ENCODE data around the gene SPATS2L.
A peak's percentile ranks its signal among the peaks of the same experiment; 100 is the strongest.

Gene SPATS2L, protein sequence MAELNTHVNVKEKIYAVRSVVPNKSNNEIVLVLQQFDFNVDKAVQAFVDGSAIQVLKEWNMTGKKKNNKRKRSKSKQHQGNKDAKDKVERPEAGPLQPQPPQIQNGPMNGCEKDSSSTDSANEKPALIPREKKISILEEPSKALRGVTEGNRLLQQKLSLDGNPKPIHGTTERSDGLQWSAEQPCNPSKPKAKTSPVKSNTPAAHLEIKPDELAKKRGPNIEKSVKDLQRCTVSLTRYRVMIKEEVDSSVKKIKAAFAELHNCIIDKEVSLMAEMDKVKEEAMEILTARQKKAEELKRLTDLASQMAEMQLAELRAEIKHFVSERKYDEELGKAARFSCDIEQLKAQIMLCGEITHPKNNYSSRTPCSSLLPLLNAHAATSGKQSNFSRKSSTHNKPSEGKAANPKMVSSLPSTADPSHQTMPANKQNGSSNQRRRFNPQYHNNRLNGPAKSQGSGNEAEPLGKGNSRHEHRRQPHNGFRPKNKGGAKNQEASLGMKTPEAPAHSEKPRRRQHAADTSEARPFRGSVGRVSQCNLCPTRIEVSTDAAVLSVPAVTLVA

DNA sequence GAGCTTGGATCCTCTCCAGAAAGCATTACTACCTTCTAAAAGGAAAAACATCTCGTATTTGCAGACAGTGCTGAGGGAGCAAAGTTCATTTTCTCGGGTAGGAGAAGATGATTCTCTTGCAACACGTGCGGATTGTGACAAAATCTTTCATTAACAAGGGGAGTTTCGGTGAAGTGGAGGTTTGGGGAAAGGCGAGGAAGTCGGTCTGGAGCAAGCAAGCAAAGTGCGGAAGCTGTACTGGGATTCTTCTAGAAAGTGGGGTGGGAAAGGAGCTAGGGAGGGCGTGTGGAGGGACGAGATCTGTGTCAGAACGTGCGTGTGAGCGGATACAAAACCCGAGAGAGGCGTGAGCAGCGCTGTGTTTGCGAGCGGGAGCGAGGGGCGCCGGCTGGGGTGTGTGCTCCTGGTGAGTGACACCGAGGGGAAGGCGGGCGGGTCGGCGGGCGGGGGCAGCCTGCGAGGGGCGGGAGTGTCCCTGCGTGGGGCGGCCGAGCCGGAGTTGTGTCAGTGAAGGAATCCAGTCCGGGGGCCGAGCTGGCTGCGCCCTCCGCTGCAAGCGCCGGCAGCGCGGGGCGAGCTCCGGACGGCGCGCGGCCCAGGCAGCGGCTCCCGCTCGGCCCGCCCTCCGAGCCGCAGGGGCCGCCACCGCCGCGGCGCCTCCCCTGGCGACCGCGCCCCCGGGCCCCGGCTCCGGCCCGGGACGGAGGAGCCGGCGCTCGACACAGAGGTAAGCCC lies at the start of gene SPATS2L:
Gene SPATS2L (plus strand): TSS at position 498 of the 735 bp plus-strand sequence. CDS start 82,552 bp downstream, outside the sequence.
- DNase-seq, result peak; percentile 33

DNA sequence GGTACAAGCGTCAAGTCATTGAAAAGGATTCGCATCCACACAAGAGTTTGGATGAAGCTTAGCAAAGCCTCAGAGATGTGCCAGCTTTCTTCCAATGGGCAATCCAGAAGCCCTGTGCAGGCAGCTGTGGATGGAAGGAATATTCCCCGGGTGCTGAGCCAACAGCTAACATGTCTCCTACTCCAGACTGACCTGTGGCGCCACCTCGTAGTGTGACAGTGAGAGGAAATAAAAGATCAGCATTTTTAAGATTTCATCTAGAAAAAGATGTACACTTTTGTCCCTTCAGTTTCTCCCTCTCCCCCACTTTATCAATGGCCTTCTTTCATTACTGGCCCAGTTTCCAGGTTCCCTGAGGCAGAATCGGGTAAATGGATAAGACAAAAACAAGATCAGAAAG lies 48.9 kb upstream of the SPATS2L start:
- no peak for DNase-seq

DNA sequence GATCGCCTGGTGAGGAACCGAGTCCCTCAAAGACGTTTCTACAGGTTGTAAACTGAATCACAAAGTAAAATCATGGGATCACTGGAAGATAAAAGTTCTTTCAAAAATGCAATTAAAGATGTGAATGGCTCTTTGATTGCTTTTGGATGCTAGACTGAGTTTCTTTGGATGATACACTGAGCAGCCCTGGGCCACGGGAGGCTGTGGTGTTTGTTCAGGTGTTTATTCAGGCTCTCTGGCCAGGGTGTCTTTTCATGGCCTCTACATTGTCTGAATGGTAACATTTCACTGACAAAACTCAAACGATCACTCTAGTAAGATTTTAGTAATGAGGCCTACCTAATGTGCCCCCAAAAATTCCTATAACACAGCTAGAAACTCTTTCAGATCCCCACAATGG lies 48.4 kb upstream of the SPATS2L start:
- DNase-seq, result no peak

DNA sequence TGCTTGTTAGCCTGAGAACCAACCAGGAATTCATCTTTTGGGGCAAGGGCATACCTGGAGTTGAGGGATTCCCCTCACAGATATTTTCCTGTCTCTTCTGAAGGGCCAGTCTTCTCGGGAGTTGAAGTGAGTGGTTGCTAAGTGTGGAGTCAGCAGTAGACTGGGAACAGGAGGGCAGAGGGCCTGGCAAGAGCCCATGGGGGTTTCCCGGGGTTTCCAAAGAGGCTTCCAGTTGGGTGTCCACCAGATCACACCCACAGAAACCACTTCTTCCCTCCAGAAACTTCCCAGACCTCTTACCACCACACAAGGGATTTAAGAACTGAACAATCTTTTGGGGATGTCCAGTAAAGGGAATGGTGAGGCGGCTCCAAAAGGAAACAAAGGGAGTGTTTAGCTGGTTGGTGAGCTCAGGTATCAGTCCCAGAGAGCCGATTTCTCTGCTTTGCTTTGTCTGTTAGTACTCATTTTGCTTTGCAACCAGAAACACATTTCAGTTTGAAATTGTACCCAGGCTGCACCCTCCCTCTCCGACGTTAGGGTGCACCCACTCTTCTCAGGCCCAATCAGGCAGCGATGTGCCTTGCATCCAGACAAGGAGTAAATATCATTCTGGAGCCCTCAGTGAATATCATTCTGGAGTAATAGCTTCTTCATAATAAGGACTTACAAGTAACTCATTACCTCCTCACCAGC lies 47.5 kb upstream of the SPATS2L start:
- no peak for DNase-seq

DNA sequence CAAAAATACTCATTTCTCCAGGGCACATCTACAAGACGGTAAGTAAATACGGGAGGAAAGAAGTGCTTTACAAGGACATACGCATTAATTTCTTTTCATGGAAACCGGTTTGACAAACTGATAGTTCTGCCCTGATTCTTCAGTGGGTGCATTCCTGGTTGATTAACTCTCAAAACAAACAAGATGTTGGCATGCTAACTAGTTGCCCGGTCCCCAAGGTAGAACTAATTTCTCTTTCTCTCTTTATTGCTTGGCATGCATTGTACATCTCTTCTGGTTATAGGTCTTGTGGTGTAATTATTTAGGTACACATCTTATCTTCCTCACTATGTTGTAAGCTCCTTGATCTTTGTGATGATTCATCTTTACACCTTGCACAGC lies 46.9 kb upstream of the SPATS2L start:
- DNase-seq, result peak; percentile 52

DNA sequence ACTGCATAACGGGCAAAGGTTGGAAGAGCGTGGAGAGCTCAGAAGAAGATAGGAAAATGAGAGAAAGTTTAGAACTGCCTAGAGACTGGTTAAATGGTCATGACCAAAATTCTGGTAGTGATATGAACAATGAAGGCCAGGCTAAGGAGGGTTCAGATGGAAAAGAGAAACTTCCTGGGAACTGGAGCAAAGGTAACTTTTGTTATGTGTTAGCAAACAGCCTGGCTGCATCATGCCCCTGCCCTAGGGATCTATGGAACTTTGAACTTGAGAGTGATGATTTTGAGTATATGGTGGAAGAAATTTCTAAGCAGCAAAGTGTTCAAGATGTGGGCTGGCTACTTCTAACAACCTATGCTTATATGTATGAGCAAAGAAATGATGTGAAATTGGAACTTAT lies 44.4 kb upstream of the SPATS2L start:
- no peak for DNase-seq

DNA sequence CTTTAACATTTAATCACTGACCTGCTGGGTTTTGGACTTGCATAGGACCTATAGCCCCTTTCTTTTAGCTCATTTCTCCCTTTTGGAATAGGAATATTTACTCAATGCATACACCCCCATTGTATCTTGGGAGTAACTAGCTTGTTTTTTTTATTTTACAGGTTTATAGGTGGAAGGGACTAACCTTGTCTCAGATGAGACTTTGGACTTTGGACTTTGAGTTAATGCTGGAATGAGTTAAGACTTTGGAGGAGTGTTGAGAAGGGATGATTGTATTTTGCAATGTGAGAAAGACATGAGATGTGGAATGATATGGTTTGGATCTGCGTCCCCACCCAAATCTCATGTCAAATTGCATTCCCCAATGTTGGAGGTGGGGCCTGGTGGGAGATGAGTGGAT lies 43.2 kb upstream of the SPATS2L start:
- no peak for DNase-seq

DNA sequence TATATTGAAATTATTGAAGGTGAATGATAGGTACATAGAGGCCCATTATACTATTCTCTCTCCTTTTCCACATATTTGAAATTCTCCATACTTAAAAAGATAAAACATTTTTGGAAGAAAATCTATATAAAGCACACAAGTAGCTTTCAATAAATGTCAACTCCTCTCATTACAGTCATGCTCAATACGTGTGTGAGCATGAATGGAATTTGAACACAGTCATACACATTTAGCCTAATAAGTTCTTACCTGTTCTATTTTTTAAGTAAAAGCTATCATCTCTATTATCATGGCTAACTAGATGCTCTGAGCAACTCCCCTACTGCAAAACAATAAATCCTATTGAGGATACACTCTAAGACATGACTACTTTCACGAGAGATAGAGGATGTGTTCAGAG lies 41.9 kb upstream of the SPATS2L start:
- no peak for DNase-seq

DNA sequence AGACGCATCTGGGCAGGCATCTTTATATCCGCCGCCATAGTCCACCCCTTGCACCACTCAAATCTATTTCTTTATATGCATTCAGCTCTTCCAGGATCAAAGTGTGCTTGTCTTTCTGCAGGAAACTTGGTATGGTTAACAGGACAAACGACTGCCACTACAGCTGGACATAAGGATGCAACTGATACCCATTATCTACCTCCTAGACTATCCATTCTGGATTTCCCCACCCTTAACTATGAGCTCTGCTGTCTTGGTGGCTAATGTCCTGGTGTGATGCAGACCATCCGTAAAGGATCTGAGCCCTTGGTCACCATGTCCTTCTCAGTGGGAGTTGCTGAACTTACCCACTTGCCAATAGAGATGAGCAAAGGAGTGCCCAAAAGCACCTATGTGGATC lies 40.1 kb upstream of the SPATS2L start:
- no peak for DNase-seq

DNA sequence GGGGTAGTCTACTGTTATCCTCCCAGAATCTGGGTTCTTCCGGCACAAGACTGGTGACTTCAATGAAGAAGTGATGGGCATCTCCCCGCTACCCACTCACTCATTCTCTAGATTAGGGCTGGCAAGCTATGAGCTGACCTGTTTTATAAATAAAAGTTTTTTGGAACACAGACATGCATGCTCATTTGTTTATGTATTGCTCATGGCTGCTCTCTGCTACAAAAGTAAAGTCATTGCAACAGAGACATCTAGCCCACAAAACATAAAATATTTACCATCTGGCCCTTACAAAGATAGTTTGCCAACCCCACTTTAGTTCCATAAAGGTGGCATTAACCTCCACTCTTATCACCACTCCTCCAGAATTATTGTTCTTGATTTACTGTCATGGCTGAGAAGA lies 39.1 kb upstream of the SPATS2L start:
- no peak for DNase-seq

DNA sequence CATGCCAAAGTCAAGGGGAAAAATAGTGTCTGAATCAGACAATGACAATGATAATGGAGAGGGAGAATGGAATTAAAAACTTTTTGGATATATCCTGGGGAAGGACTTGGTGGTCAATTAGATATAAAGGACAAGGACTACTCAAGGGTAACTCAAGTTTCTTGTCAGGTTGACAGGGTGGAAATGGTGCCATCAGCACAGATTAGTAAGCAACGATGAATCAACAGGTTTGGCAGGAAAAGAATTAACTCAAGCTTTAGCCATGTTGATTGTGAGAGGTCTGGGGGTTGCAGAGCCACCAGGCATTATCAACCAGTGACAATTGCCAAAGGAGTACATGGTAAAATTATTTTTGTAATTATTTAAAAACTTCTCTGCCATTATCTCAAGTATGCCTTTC lies 35.8 kb upstream of the SPATS2L start:
- no peak for DNase-seq

DNA sequence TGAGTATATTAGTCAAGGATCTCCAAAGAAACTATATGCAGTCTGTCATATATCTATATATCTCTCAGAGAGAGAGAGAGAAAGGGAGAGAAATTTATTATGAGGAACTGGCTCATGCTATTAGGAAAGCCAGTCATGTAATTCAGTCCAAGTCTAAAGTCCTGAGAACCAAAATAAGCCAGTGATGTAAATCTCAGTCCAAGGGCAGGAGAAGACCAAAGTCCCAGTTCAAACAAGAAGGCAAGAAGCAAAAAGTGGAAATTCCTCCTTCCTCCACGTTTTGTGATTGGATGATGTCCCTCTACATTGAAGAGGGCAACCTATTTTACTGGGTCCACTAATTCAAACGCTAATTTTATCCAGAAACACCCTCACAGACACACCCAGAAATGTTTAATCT lies 34.2 kb upstream of the SPATS2L start:
- no peak for DNase-seq

DNA sequence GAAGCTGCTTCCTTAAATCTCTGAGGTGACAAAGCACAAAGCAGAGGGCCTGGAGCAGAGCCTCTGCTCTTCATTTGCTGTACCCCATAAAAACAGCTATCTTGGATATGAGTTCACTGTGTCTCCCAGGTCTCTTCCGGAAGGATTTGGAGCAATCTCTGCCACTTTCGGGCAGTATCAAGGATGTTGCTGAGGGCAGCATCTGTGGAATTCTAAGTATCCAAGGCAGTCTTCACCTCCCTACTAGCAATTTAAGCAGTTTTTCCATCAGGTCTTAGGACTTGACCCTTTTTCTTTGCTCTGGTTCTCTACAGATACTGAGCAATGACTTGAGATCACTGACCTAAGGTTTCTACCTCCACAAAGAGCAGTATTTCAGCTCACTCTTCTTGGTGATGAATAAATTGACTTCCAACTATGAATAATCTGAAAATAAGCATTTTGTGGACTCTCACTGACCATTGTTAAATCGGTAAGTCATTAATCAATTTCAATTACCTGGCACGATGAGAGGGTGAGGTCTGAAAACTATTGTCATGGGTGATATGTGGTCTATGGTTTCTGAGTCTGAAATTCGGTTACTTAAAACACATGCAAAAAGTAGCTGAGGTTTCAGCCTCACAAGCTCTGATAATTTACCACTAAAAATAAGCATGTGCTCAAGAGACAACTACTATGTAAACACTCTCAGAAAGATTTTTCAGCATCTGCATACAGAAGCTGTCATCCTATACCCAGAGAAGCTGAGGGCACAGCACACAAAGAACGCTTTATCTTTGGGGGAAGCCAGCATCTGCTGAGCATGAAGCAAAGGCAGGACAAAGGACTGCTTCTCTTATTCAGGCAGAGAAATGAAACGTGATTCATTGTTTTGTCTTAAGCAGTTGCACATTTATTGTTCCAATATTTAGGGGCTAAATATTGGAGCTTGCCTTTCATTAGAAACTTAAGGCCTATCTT lies 32.1 kb upstream of the SPATS2L start:
- no peak for DNase-seq

DNA sequence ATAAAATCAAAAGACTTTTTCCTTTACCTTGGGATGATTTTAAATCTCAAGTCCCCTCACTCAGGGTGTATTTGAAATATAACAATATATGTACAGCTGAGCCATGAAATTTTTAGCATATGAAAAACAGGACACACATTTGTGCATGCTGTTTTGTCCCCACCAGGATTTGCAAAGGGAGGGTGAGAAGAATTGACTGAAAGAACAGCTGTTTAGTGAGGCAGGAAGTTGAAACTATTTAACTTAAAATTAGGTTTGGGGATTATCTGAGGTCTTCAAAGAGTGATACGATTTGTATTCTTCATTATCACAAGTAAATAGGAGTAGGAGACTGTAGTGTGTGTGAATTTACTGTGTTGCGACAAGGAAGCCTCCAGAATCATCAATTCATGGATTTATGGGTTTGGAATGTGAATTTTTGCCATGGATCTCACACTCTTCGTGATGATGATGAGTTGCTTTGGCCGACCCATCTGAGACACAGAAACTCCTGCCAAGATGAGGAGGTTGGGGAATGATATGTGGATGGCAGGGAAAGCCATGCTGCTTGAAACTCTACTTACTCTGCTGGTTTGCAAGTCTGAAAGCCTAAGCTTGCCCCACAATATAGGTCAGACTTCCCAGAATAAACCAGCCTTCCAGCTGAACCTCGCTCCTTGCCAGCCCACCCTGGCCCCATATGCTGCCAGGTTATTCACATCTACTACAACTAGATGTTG lies 31.0 kb upstream of the SPATS2L start:
- DNase-seq, result no peak

DNA sequence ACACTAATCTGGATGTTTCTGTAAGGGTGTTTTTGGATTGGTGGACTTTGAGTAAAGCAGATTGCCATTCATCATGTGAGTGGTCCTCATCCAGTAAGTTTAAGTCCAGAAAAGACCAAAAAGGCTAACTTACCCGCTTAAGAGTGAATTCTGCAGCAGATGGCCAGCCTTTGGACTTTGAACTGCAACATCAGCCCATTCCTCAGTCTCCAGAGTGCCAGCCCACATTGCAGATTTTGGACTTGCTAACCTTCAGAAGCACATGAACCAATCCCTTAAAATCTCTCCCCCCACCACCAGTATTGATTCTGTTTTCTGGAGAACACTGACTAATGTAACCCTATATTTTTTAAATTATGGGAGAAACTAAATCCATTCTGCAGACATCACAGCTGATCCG lies 30.0 kb upstream of the SPATS2L start:
- DNase-seq, result no peak

DNA sequence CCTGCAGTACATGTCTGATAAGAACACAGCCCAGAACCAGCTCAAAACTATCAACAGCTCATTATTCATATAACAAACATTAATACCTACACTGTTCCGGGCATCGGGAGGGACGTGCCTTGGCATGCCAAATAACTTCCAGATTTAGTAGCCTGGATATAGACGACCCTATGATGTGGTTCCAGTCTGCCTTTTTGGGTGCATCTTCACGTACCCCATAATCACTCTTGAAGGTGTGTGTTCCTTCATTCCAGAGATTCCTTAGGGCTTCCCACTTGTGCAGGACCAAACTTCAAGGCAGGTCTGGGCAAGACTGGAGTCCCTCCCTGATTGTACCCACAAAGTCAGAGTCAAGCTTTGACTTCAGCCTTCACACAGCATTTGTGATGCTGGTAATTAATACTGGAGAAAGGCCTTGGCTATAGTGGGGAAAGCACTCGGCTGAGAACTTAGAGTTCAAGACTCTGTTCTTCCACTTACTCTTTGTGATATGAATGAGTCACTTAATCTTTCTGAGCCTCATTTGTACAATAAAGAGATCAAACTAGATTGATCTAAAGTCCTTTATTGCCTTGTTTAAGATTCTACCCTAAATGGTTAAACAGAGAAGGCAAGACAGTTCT lies 27.7 kb upstream of the SPATS2L start:
- no peak for DNase-seq

DNA sequence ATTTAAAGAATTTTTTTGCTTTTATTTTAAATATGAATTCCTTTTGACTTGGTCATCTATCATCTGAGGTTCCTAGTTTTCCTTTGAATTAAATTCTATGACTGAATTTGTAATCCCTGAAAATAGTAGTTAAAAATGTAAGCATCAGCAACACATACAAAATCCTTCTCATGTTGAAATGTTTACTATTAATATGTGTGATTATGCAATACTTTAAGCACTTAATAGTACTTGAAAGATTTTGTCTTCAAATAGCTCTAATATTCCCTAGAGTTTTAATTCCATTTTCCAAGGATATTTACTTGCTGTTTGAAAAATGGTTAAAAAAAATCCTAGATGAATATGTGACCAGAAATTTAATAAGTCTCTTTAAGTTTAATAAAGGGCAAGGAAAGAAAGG lies 26.6 kb upstream of the SPATS2L start:
- DNase-seq, result no peak

DNA sequence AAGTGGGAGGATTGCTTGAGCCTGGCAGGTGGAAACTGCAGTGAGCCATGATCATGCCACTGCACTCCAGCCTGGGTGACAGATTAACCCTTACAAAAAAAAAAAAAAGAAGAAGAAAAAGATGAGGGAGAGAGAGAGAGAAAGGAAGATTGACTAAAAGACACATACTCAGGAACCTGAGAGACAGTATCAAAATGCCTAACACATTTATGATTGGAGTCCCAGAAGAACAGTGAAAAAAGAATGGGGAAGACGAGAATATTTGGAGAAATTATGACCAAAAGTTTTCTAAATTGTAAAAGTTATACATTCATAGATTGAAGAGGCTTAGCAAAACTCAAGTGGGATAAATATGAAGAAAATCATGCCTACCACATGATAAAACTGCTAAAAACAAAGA lies 19.9 kb upstream of the SPATS2L start:
- DNase-seq, result no peak

DNA sequence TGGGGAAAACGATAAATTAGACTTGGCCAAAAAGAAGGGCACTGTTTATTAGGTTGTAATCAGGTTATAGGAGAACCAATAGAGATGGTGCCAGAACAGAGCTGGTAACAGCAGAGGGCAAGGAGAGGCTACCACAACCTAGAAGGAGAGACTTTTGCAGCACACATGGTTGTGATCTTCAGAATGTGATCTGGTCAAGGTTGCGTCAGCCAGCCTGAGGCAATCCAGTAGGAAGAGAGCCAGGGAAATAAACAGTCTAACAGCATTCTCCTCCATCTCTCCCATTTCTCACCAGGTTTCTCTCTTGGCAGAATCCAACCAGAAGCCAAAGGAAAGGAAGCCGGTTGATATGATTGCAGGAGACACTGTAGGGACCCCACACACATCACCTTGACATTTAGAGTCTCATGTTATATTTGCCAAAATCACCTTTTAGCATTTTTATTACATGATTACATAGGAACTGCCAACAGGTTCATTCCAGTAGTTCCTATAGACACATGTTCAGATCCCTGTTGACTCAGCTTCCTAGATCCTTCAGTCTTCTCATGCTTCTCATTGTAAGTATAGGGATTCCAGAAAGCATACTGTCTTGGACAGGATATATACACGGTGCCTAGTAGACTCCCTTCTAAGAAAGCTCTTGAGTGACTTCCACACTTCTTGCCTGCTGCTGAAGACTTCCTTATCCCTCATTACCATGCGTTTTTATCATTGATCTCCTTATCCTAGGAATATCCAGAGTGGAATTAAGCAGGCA lies 17.6 kb upstream of the SPATS2L start:
- no peak for DNase-seq

DNA sequence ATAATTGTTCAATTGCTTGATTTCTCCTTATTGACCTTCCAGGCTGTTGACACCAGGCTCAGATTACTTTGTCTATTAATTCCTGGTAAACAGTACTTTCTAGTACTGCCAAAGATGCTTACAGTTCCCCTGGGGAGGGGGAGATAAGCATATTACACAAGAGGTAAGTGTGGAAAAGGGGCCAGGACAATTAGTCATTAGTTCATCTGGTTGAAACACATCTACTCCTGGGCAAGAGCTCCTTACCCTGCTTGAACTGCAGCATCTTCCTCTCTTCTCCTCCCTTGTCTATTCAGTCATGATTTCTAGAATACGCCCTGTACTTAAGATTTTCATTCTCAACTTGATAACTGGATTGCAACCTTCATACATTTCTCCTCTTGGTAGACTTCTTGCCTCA lies 10.4 kb upstream of the SPATS2L start:
- no peak for DNase-seq

Data from NCI-H1105 treated with DMSO at 0.1 percent for 48 hours (cell line).